Measurements from ENCODE around the gene DKK1. TPM values are rescaled to one million over a fixed set of nuclear protein-coding genes. Genes with fewer than 3 reads are reported as not detected.

DKK1 gene
- total RNA-seq, 2 experiments from 2014 or later, result not detected

DNA sequence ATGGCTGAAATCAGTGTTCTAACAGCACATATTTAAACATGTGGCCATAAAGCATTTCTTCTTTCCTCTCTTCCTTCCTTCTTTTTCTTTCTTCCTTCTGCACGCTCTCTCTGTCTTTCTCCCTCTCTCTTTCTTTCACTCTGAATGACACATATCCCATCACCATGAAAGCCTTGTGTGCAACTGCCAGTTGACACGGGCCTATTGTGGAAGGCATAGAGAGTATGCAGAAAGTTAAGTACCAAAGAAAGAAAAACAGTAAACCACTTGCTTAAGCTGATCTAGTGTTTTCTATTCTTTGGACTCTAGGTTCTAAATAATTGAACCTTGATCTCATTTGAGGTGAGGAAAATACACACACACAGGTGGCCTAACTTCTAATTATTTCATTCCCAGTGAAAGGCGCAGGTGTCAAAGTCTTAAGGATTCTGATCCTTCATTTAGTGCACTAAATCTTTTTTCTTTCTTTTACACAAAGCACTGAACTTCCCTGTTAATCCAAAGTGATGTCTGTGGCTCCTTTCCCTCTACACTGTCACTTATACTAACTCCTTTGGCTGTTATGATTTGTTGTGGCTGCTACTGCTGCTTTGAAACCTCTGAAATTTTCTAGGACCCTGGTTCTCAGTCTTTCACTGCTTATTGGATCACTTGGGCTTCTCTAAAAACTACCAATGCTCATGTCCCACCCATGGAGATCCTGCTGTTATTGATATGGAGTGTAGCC, 17.7 kb downstream of the DKK1 start:
- H3K4me1 Mint-ChIP-seq, result no peaks in the 10 kb centered on the region
- H3K36me3 Mint-ChIP-seq, result no peaks in the 10 kb centered on the region
- DNase-seq (no peak), ATAC-seq (no peak)
- no peak overlapping the region for H3K4me3 Mint-ChIP-seq
- CTCF ChIA-PET, result no interaction called here
- peaks cover 2% of the 10 kb centered on the region for H3K9me3 Mint-ChIP-seq (ENCODE audit: low read depth)
- no peak overlapping the region for H3K27ac Mint-ChIP-seq
- no peaks in the 10 kb centered on the region for H3K27me3 Mint-ChIP-seq

DNA sequence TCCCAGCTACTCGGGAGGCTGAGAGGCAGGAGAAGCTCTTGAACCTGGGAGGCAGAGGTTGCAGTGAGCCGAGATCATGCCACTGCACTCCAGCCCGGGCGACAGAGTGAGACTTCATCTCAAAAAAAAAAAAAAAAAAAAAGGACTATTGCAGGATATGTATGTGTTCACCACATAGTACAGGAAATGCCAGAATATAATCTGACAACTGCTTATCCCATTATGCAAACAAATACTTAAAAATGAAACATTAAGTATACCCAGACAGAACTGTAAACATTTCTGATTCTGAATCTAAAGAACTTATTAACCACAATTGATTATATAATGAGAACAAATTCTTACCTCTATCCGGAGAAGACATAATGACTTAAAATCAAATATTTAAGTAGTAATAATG, 18.7 kb downstream of the DKK1 start:
- Mint-ChIP-seq H3K27ac (no peak overlapping the region), H3K4me3 (no peak overlapping the region), H3K36me3 (no peaks in the 10 kb centered on the region), H3K9me3 (ENCODE audit: low read depth) (peaks cover 2% of the 10 kb centered on the region), H3K4me1 (no peaks in the 10 kb centered on the region), H3K27me3 (no peaks in the 10 kb centered on the region)
- CTCF ChIA-PET, result no interaction called here
- DNase-seq, result no peak
- no peak for ATAC-seq

DNA sequence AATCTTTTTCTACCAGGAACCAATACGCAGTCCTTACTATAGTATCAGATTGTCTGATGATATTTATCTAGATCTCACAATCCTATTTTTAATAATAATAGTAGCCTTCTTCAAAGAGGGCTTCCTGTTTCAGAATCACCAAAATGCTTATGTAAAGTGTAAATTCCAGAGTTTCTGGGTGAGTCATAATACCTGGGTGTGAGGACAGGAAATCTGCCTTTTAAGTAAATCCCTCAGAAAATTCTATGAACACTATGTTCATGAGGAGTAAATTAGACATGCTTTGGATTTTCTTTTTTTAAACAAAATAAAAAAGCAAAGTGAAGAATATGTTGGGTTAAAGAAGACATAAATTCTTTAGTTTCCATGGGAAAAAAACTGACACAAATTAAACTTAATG, 20.5 kb downstream of the DKK1 start:
- H3K4me1 Mint-ChIP-seq, result no peaks in the 10 kb centered on the region
- no peaks in the 10 kb centered on the region for H3K36me3 Mint-ChIP-seq
- H3K27me3 Mint-ChIP-seq, result no peaks in the 10 kb centered on the region
- H3K27ac Mint-ChIP-seq, result no peak overlapping the region
- CTCF ChIA-PET, result no interaction called here
- ATAC-seq (no peak), DNase-seq (no peak)
- H3K4me3 Mint-ChIP-seq, result no peak overlapping the region
- no peaks in the 10 kb centered on the region for H3K9me3 Mint-ChIP-seq (ENCODE audit: low read depth)

DNA sequence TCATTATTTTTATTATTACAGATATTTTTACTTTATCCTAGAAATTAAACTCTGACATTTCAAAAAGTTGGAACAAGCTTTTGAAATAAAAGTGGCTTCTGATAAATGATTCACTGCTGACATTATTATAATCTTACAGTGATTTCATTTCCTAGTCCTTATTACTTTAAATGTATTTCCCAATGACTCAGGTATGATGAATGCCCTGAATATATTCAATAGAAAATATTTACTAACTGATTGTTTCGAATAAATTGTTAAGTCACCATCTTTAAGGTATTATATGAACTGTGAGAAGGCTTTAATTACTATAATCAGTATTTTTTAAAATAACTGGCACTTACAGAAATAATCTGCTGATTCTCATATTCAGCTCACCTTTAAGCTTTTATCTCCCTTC, 21.6 kb downstream of the DKK1 start:
- Mint-ChIP-seq H3K36me3 (no peaks in the 10 kb centered on the region), H3K4me1 (no peaks in the 10 kb centered on the region), H3K27me3 (no peaks in the 10 kb centered on the region), H3K27ac (no peak overlapping the region), H3K9me3 (ENCODE audit: low read depth) (no peaks in the 10 kb centered on the region), H3K4me3 (no peak overlapping the region)
- CTCF ChIA-PET, result no interaction called here
- DNase-seq, result no peak
- no peak for ATAC-seq

DNA sequence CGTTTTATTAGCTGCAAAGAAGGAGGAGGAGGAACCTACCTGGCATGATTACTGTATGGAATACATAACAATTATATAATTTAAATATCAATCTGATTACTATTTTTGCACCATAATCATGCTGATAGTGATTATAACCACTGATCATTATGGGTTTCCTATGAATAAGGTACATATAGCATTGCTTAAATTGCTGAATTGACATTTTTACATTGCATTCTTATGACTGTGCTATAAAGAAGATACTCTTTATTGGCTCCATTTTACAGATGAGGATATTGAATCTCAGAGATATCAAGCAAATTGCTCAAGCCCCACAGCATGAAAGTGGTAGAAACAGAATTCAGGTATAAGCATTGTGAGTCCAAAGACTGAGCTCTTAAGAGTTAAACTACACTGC, 23.1 kb downstream of the DKK1 start:
- CTCF ChIA-PET, result no interaction called here
- no peak overlapping the region for H3K4me3 Mint-ChIP-seq

DNA sequence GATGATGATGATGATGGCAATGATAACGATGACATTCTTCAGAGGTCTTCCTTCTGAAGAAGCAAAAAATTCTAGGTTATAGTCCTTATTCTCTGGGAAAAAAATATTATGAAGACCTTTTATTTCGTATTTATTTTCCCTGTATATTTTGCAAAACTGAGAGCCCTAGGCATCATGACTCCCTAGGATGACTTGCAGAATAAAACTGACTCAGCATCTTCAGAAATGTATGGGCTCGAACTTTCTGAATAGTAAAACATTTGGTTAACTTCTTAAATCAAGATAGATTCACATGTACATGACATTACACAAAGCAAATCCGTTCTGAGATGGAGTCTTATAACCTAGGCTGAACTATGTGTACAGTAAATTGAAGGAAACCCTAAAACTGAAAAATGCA, 29.4 kb downstream of the DKK1 start:
- no peaks in the 10 kb centered on the region for H3K27me3 Mint-ChIP-seq
- H3K9me3 Mint-ChIP-seq (ENCODE audit: low read depth), result peaks cover 2% of the 10 kb centered on the region
- H3K27ac Mint-ChIP-seq, result no peak overlapping the region
- no peak overlapping the region for H3K4me3 Mint-ChIP-seq
- DNase-seq, result no peak
- CTCF ChIA-PET, result no interaction called here
- H3K36me3 Mint-ChIP-seq, result no peaks in the 10 kb centered on the region
- no peak for ATAC-seq
- no peaks in the 10 kb centered on the region for H3K4me1 Mint-ChIP-seq

More for the DNA sequence above, 23.1 kb downstream of the DKK1 start:
- Mint-ChIP-seq H3K36me3 (no peaks in the 10 kb centered on the region), H3K9me3 (ENCODE audit: low read depth) (no peaks in the 10 kb centered on the region), H3K27ac (no peak overlapping the region), H3K4me1 (no peaks in the 10 kb centered on the region), H3K27me3 (no peaks in the 10 kb centered on the region)
- DNase-seq, result no peak
- ATAC-seq, result no peak

DNA sequence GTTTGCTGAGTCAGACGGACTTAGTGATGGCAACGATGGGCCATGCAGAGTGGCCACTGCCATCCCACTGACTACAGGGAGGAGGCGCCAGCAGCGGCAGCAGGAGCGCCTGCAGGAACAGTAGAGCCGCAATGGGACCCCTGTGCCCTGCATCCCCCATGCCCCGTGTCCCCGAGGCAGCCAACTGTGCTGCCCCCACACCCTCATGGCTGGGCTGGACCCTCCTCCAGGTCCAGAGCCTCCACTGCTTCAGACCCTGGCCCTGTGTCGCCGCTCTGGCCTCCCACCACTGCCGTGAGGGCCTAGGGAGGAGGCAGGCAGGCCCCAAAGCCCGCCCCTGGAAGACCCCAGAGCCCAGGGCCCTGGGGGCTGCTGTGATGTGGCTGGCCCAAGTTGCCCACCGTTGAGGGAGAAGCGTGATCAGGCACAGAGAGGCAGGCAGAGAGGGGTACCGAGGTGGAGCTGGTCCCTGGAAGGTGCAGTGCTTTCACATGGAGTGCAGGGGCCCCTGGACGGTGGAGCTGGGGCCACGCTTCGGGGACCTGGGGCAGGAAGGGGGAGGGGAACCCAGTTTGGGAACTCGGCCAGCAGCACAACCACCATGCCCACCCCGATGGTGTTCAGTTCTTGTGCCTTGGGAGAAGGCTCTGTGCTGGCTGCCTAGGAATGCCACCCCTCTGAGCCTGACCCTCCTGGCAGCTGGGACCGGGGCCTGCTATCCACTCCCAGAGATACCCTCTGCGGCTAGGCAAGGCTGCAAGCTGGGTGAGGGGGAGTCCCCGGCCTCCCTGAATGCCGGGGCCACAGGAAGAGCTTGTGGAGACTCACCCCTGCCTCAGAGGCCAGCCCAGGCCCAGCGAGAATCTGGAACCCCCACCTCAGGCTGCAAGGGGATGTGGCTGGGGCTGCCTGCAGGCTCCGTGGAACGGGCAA, 32.6 kb downstream of the DKK1 start:
- no peak overlapping the region for H3K4me3 Mint-ChIP-seq
- no peaks in the 10 kb centered on the region for H3K4me1 Mint-ChIP-seq
- ATAC-seq (no peak), DNase-seq (no peak)
- CTCF ChIA-PET, result no interaction called here
- H3K27me3 Mint-ChIP-seq, result no peaks in the 10 kb centered on the region
- H3K27ac Mint-ChIP-seq, result no peak overlapping the region
- no peaks in the 10 kb centered on the region for H3K36me3 Mint-ChIP-seq
- peaks cover 2% of the 10 kb centered on the region for H3K9me3 Mint-ChIP-seq (ENCODE audit: low read depth)

DNA sequence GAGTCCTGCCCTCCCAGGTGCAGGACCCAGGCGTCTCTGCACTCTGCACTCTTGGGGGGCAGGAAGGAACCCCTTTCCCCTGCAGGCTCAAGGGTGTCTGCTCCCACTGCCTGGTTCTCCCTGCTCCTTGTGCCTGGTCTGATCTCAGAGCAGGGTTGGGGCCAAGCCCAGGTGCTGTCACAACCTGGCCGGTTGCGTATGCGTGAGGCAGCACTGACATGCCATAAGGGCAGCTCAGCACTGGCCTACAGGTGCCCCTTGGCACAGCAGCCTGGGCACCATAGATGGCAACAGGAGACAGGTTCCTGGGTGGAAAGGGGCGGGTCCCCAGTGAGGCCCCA, 33.2 kb downstream of the DKK1 start:
- no peaks in the 10 kb centered on the region for H3K4me1 Mint-ChIP-seq
- no peak overlapping the region for H3K27ac Mint-ChIP-seq
- ATAC-seq (no peak), DNase-seq (no peak)
- H3K4me3 Mint-ChIP-seq, result no peak overlapping the region
- no peaks in the 10 kb centered on the region for H3K27me3 Mint-ChIP-seq
- CTCF ChIA-PET, result no interaction called here
- H3K9me3 Mint-ChIP-seq (ENCODE audit: low read depth), result peaks cover 2% of the 10 kb centered on the region
- no peaks in the 10 kb centered on the region for H3K36me3 Mint-ChIP-seq

DNA sequence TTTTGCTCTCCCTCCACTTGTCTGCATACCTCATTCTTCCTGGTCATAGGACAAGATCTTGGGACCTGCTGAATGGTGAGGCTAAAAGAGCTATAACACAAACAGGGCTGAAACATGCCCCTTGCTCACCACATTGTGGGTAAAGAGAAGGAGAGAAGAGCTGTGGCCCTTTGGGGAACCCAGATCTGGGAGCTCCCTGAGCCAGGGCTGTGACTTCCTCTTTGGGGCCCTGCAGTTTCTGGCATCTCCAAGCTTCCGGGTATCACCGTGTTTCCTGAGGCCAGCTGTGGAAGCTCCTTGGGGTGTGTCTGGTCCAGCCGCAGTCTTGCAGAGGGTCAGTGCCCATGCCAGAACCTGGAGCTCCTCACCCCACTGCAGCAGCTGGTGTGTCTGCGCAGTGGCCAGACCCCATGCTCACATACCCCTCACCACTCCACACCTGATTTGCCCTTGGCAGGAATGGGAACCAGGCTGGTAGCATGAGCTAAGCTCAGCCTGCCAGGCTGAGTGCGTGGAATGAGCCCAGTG, 34.0 kb downstream of the DKK1 start:
- H3K27ac Mint-ChIP-seq, result no peak overlapping the region
- ATAC-seq (no peak), DNase-seq (no peak)
- no peak overlapping the region for H3K4me3 Mint-ChIP-seq
- no peaks in the 10 kb centered on the region for H3K4me1 Mint-ChIP-seq
- no peaks in the 10 kb centered on the region for H3K27me3 Mint-ChIP-seq
- CTCF ChIA-PET, result no interaction called here
- no peaks in the 10 kb centered on the region for H3K36me3 Mint-ChIP-seq
- H3K9me3 Mint-ChIP-seq (ENCODE audit: low read depth), result peaks cover 4% of the 10 kb centered on the region

DNA sequence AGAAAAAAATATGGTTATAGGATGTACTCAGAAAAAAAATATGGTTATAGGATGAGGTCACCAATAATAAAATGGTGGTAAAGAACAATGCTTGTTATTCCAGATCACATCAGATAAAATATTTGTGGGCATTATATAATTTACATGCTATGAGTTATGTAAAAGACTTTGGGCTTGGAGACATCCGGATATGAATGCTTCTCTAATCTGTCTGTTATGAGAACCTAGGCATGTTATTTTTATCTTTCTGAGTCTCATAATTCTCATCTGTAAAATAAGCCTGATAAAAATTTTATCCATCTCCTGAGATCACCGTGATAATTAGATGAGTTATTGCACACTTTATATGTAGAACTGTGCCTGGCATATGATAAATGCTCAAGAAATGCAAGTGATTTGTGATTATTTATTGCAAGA, 37.8 kb downstream of the DKK1 start:
- no peak for ATAC-seq
- Mint-ChIP-seq H3K36me3 (no peaks in the 10 kb centered on the region), H3K27me3 (no peaks in the 10 kb centered on the region), H3K4me3 (no peak overlapping the region), H3K9me3 (ENCODE audit: low read depth) (peaks cover 4% of the 10 kb centered on the region), H3K4me1 (no peaks in the 10 kb centered on the region), H3K27ac (no peak overlapping the region)
- DNase-seq, result no peak
- CTCF ChIA-PET, result no interaction called here

DNA sequence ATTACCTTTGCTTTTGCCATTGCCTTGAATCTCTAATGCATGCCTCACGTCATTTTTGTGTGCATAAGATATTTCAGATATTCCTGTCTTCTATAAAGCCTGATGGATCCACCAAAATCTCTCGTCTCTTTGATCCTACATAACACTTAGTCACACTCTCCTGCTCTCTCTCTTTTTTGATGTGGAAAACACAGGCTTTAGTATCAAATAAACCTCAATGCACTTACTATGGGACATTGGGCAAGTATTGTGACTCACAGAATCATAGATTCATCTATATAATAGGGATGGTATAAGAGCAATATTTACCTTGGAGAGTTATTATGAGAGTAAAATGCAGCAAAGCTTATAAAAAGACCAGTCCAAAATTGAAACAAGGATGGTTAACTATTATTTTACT, 39.1 kb downstream of the DKK1 start:
- Mint-ChIP-seq H3K4me3 (no peak overlapping the region), H3K4me1 (no peaks in the 10 kb centered on the region), H3K36me3 (no peaks in the 10 kb centered on the region), H3K27me3 (no peaks in the 10 kb centered on the region), H3K27ac (no peak overlapping the region), H3K9me3 (ENCODE audit: low read depth) (peaks cover 6% of the 10 kb centered on the region)
- DNase-seq (no peak), ATAC-seq (no peak)
- CTCF ChIA-PET, result no interaction called here

DNA sequence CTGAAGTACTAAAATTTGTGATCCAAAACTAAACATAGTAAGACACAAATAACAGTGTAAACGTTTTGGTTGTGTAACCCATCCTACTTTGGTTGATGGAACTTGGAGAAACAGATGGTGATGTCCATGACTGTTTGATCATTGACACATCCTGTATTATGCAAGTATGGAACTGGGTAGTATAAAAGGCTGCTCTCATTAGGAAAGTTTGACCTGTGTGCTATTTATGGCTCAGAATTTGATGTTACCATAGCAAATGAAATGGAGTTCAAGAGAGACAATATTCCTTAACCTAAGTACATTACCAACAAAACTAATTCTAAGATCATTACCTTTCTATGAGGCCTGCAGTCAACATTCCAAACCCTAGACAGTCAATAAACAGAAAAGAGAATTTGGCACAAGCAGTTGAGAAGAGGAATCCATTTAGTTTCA, 39.9 kb downstream of the DKK1 start:
- Mint-ChIP-seq H3K4me1 (no peaks in the 10 kb centered on the region), H3K9me3 (ENCODE audit: low read depth) (peaks cover 6% of the 10 kb centered on the region), H3K4me3 (no peak overlapping the region), H3K27ac (no peak overlapping the region), H3K36me3 (no peaks in the 10 kb centered on the region), H3K27me3 (no peaks in the 10 kb centered on the region)
- CTCF ChIA-PET, result no interaction called here
- no peak for DNase-seq
- no peak for ATAC-seq

DNA sequence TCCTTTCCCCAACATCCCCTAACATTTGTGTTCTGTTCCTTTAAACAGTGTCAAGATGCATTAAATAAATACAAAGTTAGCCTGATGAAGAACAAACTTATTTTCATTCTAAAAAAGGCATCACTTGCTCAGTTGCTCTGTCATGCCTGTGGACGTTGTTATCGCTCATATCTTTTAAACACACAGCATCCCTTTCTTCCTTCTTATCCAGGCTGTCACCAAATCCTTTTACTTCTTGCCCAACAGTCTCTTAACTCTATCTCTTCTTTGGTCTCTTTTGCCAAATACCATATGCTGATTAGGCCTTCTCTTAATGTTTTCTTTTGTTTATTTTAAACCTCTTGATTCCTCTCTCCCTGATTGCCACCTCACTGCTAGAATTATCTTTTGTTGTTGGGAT, 43.9 kb downstream of the DKK1 start:
- DNase-seq (no peak), ATAC-seq (no peak)
- Mint-ChIP-seq H3K9me3 (ENCODE audit: low read depth) (peaks cover 6% of the 10 kb centered on the region), H3K27ac (no peak overlapping the region), H3K4me1 (no peaks in the 10 kb centered on the region), H3K4me3 (no peak overlapping the region), H3K36me3 (no peaks in the 10 kb centered on the region), H3K27me3 (no peaks in the 10 kb centered on the region)
- CTCF ChIA-PET, result no interaction called here

DNA sequence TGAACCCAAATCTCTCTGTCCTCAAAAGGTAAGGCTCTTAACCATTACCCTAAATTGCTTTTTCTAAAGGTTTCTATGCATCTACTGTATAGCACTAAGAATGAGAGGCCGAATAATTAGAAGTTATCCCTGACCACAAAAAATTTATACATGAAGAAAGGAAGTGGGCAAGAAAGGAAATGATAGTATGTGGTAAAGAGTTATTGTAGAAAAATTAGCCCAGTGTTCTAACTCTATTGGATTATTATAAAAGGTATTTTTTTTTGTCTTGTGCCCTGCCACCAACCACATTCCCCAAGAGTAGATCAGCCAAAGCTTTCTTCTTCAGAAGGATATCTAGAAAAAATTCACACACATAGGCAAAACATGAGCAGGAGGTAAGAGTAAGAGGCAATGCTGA, 45.4 kb downstream of the DKK1 start:
- no peak overlapping the region for H3K4me3 Mint-ChIP-seq
- CTCF ChIA-PET, result no interaction called here

More for the DNA sequence above, 45.4 kb downstream of the DKK1 start:
- DNase-seq (no peak), ATAC-seq (no peak)
- Mint-ChIP-seq H3K27ac (no peak overlapping the region), H3K4me1 (no peaks in the 10 kb centered on the region), H3K36me3 (no peaks in the 10 kb centered on the region), H3K27me3 (no peaks in the 10 kb centered on the region), H3K9me3 (ENCODE audit: low read depth) (peaks cover 5% of the 10 kb centered on the region)

Measured in activated CD8-positive, alpha-beta memory T cell treated with anti-CD3 and anti-CD28 coated beads, Interleukin-2, amount 10 ng/mL, durations not matched to agents 7 days and 5 days (primary cell).